ENCODE data around the gene RPTOR. TPM values are rescaled to one million over a fixed set of nuclear protein-coding genes. Genes with fewer than 3 reads are reported as not detected.

RPTOR gene
- total and polyA plus RNA-seq, 4 experiments from 2014 or later = 2.4 to 51.8 (median 29.6) TPM

GRCh38 chr17:80822021-80822699 is 277.5 kb downstream of the RPTOR start:
- Histone ChIP-seq H3K9me3 (ENCODE audit: control insufficient read depth in 1 of 2, low read length in 2 of 2) (no peaks in the 10 kb centered on the region), H3K36me3 (ENCODE audit: insufficient read depth, low read length) (peaks cover 10% of the 10 kb centered on the region), H3K4me1 (ENCODE audit: insufficient read depth, low read length) (peaks cover 18% of the 10 kb centered on the region), H3K4me3 (ENCODE audit: low read length in 2 of 2) (no peak overlapping the region), H3K27me3 (ENCODE audit: insufficient read depth, low read length) (no peaks in the 10 kb centered on the region), H3K27ac (ENCODE audit: low read depth, low read length) (no peak overlapping the region)
- Mint-ChIP-seq H3K36me3 (peaks cover 19 to 28% of the 10 kb centered on the region in 2 donors), H3K27ac (peak overlapping the region in 1 of 7 donors; percentile 30), H3K4me1 (peaks cover 18 to 27% (median 24%) of the 10 kb centered on the region in 4 donors), H3K27me3 (no peaks in the 10 kb centered on the region), H3K9me3 (no peaks in the 10 kb centered on the region), H3K4me3 (peak overlapping the region in 1 of 8 donors; percentile 6)
- intact Hi-C loops (cut with micrococcal nuclease) = no loop called here
- ChIA-PET POLR2A (ENCODE audit: partially characterized antibody) (no interaction called here), CTCF (ENCODE audit: partially characterized antibody) (interaction anchor here (1.8 kb wide), 1 partner anchor 9 kb away, joined by 5 read pairs; no protein-coding TSS in a partner anchor)
- no peak for DNase-seq

- H3K4me3 Mint-ChIP-seq = no peak overlapping the region
- ChIA-PET CTCF (ENCODE audit: partially characterized antibody) (interaction anchor here (1.8 kb wide), 1 partner anchor 10 kb away, joined by 5 read pairs; no protein-coding TSS in a partner anchor), POLR2A (ENCODE audit: partially characterized antibody) (interaction anchor here (0.7 kb wide), 1 partner anchor 60 kb away, joined by 3 read pairs; no protein-coding TSS in a partner anchor)
- H3K27ac ChIP-seq (ENCODE audit: low read depth, low read length) = no peak overlapping the region
- no peaks in the 10 kb centered on the region for H3K9me3 ChIP-seq (ENCODE audit: control insufficient read depth in 1 of 2, low read length in 2 of 2)
- peaks cover 17 to 26% (median 23%) of the 10 kb centered on the region in 4 donors for H3K4me1 Mint-ChIP-seq
- H3K27me3 Mint-ChIP-seq = no peaks in the 10 kb centered on the region
- no peaks in the 10 kb centered on the region for H3K27me3 ChIP-seq (ENCODE audit: insufficient read depth, low read length)
- peaks cover 18% of the 10 kb centered on the region for H3K4me1 ChIP-seq (ENCODE audit: insufficient read depth, low read length)
- DNase-seq = peak in 1 of 5 donors; percentile 24
- no peaks in the 10 kb centered on the region for H3K9me3 Mint-ChIP-seq
- intact Hi-C loops (cut with micrococcal nuclease) = no loop called here
- peaks cover 21 to 29% of the 10 kb centered on the region in 2 donors for H3K36me3 Mint-ChIP-seq
- H3K36me3 ChIP-seq (ENCODE audit: insufficient read depth, low read length) = peaks cover 15% of the 10 kb centered on the region
- no peak overlapping the region for H3K4me3 ChIP-seq (ENCODE audit: low read length in 2 of 2)
- H3K27ac Mint-ChIP-seq = peak overlapping the region in 2 of 7 donors; percentile 14 to 37
These were observed 278.2 kb downstream of the RPTOR start for GRCh38 chr17:80822700-80823410.

- CTCF ChIA-PET (ENCODE audit: partially characterized antibody) = no interaction called here
- Mint-ChIP-seq H3K9me3 (no peaks in the 10 kb centered on the region), H3K4me1 (peaks cover 9 to 15% (median 12%) of the 10 kb centered on the region in 4 donors), H3K27ac (no peak overlapping the region), H3K27me3 (no peaks in the 10 kb centered on the region), H3K4me3 (no peak overlapping the region), H3K36me3 (peaks cover 18 to 31% of the 10 kb centered on the region in 2 donors)
- H3K9me3 ChIP-seq (ENCODE audit: control insufficient read depth in 1 of 2, low read length in 2 of 2) = no peaks in the 10 kb centered on the region
- intact Hi-C loops (cut with micrococcal nuclease) = no loop called here
- POLR2A ChIA-PET (ENCODE audit: partially characterized antibody) = no interaction called here
- H3K27me3 ChIP-seq (ENCODE audit: insufficient read depth, low read length) = no peaks in the 10 kb centered on the region
- H3K4me1 ChIP-seq (ENCODE audit: insufficient read depth, low read length) = peaks cover 5% of the 10 kb centered on the region
- H3K27ac ChIP-seq (ENCODE audit: low read depth, low read length) = no peak overlapping the region
- no peak for DNase-seq
- peaks cover 15% of the 10 kb centered on the region for H3K36me3 ChIP-seq (ENCODE audit: insufficient read depth, low read length)
- no peak overlapping the region for H3K4me3 ChIP-seq (ENCODE audit: low read length in 2 of 2)
These were observed 280.2 kb downstream of the RPTOR start for GRCh38 chr17:80824549-80825470.

GRCh38 chr17:80825471-80826345 is 281.1 kb downstream of the RPTOR start:
- intact Hi-C loops (cut with micrococcal nuclease) = no loop called here
- Mint-ChIP-seq H3K4me1 (peaks cover 3 to 12% (median 8%) of the 10 kb centered on the region in 4 donors), H3K9me3 (no peaks in the 10 kb centered on the region), H3K27ac (peak overlapping the region in 1 of 7 donors; percentile 60), H3K27me3 (no peaks in the 10 kb centered on the region), H3K36me3 (peaks cover 17 to 31% of the 10 kb centered on the region in 2 donors), H3K4me3 (no peak overlapping the region)
- H3K36me3 ChIP-seq (ENCODE audit: insufficient read depth, low read length) = peaks cover 15% of the 10 kb centered on the region
- no peak for DNase-seq
- ChIA-PET POLR2A (ENCODE audit: partially characterized antibody) (no interaction called here), CTCF (ENCODE audit: partially characterized antibody) (no interaction called here)
- no peak overlapping the region for H3K27ac ChIP-seq (ENCODE audit: low read depth, low read length)
- no peak overlapping the region for H3K4me3 ChIP-seq (ENCODE audit: low read length in 2 of 2)
- H3K4me1 ChIP-seq (ENCODE audit: insufficient read depth, low read length) = no peaks in the 10 kb centered on the region
- H3K9me3 ChIP-seq (ENCODE audit: control insufficient read depth in 1 of 2, low read length in 2 of 2) = no peaks in the 10 kb centered on the region
- H3K27me3 ChIP-seq (ENCODE audit: insufficient read depth, low read length) = no peaks in the 10 kb centered on the region

GRCh38 chr17:80826346-80826954 is 281.8 kb downstream of the RPTOR start:
- Mint-ChIP-seq H3K9me3 (no peaks in the 10 kb centered on the region), H3K36me3 (peaks cover 17 to 31% of the 10 kb centered on the region in 2 donors), H3K4me3 (no peak overlapping the region), H3K4me1 (peaks cover 6 to 12% (median 10%) of the 10 kb centered on the region in 4 donors), H3K27ac (peak overlapping the region in 1 of 7 donors; percentile 47), H3K27me3 (no peaks in the 10 kb centered on the region)
- H3K9me3 ChIP-seq (ENCODE audit: control insufficient read depth in 1 of 2, low read length in 2 of 2) = no peaks in the 10 kb centered on the region
- peaks cover 15% of the 10 kb centered on the region for H3K36me3 ChIP-seq (ENCODE audit: insufficient read depth, low read length)
- ChIA-PET CTCF (ENCODE audit: partially characterized antibody) (no interaction called here), POLR2A (ENCODE audit: partially characterized antibody) (no interaction called here)
- peaks cover 7% of the 10 kb centered on the region for H3K4me1 ChIP-seq (ENCODE audit: insufficient read depth, low read length)
- no peak overlapping the region for H3K27ac ChIP-seq (ENCODE audit: low read depth, low read length)
- no peak for DNase-seq
- H3K4me3 ChIP-seq (ENCODE audit: low read length in 2 of 2) = no peak overlapping the region
- no peaks in the 10 kb centered on the region for H3K27me3 ChIP-seq (ENCODE audit: insufficient read depth, low read length)
- intact Hi-C loops (cut with micrococcal nuclease) = no loop called here

GRCh38 chr17:80826955-80827645 is 282.5 kb downstream of the RPTOR start:
- intact Hi-C loops (cut with micrococcal nuclease) = no loop called here
- Mint-ChIP-seq H3K36me3 (peaks cover 17 to 29% of the 10 kb centered on the region in 2 donors), H3K27me3 (no peaks in the 10 kb centered on the region), H3K9me3 (no peaks in the 10 kb centered on the region), H3K4me1 (peaks cover 12 to 19% (median 15%) of the 10 kb centered on the region in 4 donors), H3K4me3 (no peak overlapping the region), H3K27ac (no peak overlapping the region)
- no peaks in the 10 kb centered on the region for H3K9me3 ChIP-seq (ENCODE audit: control insufficient read depth in 1 of 2, low read length in 2 of 2)
- POLR2A ChIA-PET (ENCODE audit: partially characterized antibody) = interaction anchor here (1.2 kb wide), 1 partner anchor 34 kb away, joined by 3 read pairs; no protein-coding TSS in a partner anchor
- H3K4me3 ChIP-seq (ENCODE audit: low read length in 2 of 2) = no peak overlapping the region
- no peaks in the 10 kb centered on the region for H3K27me3 ChIP-seq (ENCODE audit: insufficient read depth, low read length)
- H3K4me1 ChIP-seq (ENCODE audit: insufficient read depth, low read length) = peaks cover 13% of the 10 kb centered on the region
- H3K36me3 ChIP-seq (ENCODE audit: insufficient read depth, low read length) = peaks cover 15% of the 10 kb centered on the region
- no peak for DNase-seq
- no peak overlapping the region for H3K27ac ChIP-seq (ENCODE audit: low read depth, low read length)
- CTCF ChIA-PET (ENCODE audit: partially characterized antibody) = no interaction called here

Data from CD4-positive, alpha-beta memory T cell (primary cell).